HG03025 (cell line): ENCODE data around the gene CALCR.

Experiments
- ATAC-seq: cut with Tn5 transposase; IDR thresholded peaks from one replicate; pipeline ENCODE4 v1.9.1; 2021; ENCODE audit warnings: mild to moderate bottlenecking, moderate library complexity; ENCODE audit not compliant: unreplicated experiment, low FRiP score

Gene CALCR

DNA sequence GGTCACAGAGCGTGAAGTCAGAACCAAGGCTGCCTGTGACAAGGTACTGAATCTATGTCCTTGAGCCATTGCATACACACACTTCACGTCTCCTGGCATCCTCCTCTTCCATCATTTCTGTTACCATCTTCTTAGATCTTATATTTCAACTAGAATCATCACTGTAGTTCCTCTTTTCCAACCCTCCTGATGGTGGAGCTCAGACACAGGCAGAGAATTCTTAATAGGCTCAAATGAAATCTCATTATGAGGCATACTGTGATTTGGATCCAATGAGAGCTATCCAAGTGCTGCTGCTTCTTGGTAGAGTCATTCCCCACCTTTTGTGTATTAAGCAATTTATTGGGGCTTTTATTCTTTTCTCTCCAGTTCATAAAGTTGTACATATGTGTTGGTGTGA is 113.2 kb downstream of the CALCR start:
- ATAC-seq: no peak

DNA sequence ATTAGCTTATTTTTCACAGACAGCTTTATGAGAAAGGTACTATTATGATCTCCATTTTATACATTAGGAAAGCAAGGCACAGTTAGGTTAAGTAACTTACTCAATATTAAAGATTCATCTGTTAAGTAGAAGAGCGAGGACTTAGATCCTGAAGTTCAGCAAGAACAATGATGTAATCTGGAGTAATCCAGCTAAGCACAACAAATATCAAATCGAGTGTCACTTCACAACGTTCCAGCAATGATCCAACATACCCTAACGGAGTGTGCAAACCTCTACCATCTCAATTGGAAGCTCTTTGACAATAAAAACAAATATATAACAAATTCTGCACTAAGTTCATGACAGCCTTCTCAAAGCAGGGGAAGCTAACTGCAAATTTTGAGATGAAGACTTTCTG is 121.3 kb downstream of the CALCR start:
- ATAC-seq: no peak

DNA sequence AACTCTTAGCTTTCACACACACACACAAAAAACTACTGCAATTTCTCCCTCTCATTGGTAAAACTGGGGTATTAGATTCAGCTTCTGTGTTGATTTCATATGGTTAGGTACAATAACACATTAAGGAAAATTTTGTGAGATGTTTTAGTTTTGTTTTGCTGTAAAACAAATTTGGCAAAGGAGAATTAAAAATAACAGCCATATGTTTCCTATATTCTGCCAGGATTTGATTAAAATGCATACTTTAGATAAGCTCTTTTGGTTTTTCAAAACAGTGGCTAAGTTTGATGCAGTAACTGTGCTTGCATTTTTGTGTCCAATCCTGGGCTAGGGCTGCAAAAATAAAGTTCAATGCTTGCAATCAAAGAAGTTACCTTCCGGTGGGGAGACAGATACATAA is 126.3 kb downstream of the CALCR start:
- ATAC-seq: no peak

DNA sequence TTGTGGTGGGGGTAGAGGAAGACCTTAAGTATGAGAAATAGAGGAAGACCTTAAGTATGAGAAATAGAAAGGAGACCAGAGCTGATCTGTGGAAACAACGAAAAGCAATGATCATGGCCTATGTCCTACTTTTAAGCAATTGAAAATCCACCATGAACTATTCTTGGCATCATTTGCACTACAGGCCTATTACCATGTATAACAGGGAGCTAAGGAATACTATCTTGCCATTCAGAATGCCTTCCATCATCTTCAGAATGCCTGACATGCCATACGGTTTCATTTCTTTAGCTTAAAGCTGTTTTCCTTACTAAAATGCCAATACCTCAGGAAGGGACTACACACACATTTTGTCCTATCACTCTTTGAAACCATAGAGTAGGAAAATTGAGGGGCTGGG is 127.0 kb downstream of the CALCR start:
- no peak for ATAC-seq

DNA sequence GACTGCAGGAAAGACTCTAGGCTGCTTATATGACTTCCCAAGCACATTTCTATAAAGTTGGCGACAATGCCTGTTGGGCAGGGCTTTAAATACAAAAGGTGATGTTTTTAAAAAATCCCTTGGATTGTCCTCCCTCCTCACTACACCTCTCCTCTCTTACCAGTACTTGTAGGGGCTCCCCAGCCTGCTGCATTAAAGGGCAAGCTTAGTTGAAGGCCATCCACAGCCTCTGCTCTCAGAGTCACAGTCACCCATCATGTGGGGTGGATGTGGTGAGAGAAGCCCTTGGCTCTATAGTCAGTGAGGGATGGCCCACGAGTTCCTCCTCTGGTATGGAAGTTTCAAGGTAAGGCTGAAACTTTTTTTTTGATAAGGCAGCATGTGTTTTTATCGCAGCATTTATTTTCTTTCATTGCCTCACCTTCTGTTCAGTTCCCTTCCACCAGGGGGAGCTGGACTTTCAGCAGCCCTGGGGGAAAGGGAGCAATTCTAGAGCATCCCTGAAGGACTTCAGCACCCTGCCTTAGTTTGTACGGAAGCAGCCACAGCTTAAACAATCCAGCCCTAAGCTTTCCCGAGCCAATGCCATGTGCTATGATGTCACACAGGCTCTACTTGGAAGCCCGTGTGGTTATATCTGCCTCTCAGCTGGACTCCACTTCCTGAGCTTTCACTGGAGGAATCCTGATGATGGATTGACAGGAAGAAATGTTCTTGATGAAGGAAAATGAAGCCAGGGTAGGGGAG is 131.9 kb downstream of the CALCR start:
- peak; percentile 73 for ATAC-seq

DNA sequence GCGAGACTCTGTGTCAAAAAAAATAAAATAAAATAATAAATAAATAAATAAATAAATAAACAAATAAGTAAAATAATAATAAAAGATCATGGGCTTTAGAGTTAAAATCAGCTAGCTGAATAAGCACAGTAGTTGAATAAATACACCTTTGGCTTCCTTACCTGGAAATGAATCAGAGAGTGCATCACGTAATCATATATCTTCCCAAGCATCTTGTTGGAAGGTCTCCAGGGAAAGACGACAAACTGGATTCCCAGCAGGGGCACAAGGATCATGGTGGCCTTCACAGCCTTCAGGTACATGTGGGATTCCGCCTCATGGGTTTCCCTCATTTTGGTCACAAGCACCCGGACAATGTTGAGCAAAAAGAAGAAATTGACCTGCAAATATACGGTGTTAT is 138.7 kb downstream of the CALCR start:
- no peak for ATAC-seq

DNA sequence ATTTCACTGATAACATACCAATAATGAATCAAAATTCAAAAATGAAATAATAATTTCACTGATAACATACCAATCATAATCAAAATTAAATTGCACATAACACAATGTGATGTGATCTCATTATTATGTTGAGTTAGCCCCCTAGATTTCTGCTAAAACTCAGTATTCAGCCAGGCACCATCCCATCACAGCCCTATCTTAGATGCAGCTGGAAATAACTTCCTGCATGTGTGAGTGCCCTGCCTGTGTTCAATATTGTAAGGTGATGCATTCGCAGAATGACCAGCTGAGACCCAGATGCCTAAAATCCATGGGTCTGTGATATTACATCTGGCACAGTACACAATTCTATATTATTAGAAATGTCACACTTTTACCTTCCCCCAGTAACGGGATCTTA is 142.4 kb downstream of the CALCR start:
- ATAC-seq: no peak

DNA sequence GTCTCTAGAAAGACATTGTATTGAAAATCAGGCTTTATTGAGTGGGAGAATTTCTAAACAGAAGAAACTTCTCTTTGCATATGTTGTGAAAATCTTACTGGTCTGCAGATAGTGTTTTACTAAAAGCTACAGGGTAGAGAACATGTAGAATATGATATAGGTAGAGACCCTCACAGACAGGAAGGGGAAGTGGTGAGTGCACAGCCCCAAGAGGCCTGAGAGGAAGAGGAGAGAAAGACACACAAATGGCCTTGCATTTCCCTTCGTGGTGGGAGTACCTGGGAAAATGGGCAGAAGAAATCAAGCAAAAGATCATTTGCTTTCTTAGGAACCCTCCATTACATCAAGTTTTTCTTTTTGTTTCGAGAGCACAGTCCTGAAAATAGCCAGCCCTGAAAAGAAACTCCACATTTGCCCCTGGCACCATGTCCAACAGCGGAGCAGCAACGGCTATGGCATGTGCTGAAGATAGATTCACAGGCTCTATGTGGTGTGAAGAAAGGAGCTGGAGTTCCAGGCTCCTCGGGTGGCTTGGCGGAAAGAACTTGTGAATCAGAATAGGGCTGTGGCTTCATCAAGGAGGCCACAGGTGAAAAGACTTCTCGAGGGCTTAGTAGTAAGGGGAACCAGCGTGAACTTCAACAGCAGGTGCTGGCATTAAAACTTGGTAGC is 143.5 kb downstream of the CALCR start:
- ATAC-seq: no peak

DNA sequence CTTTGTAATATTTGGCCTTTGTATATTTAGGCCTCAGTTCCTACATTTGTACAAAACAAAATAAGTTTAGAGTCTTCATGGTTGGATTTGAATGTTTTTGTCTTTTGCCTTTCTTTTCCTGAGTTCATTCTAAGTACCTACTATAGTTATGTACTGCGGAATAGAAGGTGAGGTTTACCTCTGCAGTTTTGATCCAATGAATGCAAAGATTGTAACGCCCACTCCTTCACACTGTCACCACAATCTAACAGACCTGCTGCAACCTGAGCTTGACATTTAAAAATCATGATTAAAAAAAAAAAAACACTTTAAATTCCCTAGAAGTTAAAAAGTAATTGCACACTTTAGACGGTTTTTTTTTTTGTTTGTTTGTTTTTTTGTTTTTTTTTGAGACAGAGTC is 145.0 kb downstream of the CALCR start:
- ATAC-seq: no peak

DNA sequence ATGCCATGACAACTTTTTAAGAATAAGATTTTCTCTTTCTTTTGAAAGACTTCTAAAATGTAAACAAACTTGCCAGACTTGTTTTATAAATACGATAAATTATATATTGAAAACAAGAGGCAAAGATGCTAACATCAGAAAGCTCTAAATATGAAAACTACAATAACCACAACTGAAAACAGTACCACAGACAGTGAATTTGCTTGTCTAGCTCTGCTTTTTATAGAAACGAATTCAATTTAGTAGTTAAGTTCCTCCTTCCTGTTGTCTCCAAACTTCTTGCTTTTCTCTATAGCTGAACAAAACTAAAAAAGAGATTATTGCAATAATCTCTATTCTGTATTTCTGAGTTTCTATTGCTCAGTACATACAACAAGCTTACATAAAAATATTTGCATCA is 147.4 kb downstream of the CALCR start:
- ATAC-seq: no peak

DNA sequence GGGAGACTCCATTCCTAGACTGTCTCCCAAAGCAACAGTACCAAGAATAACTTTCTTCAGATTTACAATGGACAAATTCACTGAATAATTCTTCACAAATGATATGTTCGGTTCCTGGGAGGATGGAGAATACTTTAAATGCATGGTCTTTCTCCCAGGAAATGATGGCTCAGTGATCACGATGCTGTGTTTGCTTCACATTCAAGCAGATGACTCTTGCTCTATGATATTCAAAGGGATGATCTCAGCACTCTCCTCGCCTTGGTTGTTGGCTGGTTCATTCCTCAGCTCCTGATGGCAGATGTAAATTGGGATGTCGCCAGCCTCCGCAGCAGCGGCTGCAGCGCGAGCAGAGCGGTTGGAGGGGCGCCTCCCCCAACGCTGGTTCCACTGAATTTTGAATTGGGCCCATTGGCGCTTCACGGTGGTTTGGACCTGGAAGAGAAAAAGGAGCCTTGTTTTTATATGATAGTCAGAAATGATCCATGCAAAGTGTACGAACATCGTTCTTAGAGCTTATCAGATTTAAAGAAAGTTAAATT is 148.3 kb downstream of the CALCR start:
- ATAC-seq: no peak

DNA sequence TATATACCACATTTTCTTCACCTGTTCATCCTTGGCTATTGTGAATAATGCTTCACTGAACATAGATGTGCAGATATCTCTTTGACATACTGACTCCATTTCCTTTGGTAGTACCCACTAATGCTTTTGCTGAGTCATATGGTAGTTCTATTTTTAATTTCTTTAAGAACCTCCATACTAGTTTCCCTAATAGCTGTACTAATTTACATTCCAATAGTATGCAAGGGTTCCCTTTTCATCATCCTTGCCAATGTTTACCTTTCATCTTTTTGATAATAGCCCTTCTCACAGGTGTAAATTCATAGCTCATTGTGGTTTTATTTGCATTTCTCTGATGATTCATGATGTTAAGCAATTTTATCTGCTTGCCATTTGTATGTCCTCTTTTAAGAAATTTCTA is 159.9 kb downstream of the CALCR start:
- ATAC-seq: no peak

DNA sequence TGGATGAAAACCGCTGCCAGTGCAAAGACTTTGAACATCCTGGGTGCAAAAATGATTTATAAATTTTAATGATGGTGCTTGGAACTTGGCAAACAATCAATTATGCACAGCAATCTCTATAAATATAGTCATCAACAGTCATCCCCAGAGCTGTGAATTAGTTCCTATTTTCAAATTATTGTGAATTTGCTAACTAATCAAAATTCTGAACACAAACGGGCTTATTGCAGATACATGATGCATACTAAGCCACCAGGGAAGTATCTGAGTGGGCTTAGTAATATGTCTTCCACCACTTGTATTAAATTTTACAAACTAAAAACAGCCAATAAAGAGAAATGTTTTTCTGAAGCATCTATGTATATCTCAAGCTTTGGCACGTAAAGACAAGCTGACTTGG is 165.2 kb downstream of the CALCR start:
- no peak for ATAC-seq

DNA sequence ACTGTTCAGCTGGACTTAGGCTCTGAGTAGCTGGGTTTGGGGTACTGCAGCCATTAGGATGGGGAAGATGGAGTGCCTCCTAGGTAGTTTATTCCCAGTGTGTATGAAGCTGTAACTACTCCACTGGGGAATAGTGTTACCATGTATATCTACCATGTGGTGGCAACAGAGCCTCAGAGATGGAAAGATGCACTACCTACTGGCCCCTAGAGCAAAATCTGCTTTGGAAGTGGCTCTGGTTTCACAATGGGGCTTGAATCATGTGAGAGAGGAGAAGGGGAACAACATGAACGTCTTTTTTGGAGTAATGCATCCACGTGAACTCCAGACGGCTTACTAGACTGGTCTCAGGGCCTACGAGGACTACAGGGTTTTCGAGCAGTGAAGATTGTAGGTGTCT is 167.3 kb downstream of the CALCR start:
- ATAC-seq: no peak

DNA sequence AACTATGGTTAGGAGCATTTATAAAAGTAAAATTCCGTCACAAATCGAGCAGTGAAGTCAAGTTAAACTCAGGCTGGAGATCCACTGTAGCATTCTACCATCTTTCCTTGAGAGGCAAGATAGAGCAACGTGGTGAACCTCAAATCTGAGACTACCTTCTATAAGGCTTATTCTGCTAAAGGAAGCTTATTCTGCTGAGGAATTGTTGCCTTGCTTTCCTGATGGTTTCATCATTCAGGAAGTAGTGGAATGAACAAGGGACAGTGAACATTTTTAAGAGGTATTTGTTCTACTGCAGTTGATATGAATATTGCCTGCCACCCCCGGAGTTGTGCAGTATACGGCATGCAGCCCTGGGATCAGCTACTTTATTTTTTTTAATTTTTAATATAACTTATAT is 171.6 kb downstream of the CALCR start:
- no peak for ATAC-seq

DNA sequence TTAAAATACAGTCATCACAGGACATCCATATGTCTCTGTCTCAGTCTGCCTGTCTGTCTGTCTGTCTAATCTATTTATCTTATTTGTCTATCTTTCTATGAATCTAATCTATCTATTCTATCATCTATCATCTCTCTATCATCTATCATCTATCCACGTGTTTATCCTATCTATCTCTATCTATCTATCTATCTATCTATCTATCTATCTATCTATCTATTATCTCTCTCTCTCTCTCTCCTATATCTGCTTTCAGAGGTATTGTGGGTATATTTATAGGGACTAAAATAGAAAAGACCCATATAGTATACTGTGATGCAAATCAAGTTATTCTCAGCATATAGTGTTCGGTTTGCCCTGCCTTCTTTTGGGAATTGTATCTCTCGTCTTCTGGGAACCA is 174.9 kb downstream of the CALCR start:
- ATAC-seq: no peak

DNA sequence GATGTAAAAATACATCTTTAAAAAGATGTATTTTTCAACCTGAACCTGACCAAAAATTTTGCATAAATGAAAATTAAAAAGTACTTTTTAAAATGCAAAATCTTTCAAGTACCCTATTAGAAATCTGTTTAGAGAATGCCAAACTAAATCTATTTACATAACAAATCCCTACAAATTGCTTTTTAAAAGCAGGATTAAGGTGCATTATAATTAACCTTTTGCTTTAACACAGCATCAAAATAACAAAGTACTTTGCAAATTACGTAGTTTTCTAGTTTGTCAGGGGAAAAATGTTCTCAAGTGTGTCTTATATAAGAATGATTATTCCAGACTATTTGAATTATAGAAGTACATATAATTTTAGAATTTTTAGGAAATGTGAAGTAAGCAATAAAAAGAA is 181.5 kb downstream of the CALCR start:
- no peak for ATAC-seq

DNA sequence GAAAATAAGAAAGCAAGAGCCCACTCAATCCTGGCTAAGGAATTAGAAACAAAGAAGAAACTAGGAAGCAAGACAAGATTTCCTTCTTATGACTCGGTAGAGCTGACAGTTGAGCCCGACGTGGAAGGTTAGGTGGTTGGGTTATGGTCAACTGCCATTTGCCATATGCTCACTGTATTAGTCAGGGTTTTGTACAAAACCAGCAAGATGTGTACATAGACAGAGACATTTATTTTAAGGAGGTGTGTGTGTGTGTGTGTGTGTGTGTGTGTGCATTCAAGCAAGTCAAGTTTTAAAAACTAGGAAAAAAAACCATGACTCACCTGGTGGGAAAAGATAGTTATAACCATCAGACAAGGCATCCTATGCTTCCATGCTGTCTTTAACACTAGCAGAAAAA is 183.9 kb downstream of the CALCR start:
- ATAC-seq: no peak

DNA sequence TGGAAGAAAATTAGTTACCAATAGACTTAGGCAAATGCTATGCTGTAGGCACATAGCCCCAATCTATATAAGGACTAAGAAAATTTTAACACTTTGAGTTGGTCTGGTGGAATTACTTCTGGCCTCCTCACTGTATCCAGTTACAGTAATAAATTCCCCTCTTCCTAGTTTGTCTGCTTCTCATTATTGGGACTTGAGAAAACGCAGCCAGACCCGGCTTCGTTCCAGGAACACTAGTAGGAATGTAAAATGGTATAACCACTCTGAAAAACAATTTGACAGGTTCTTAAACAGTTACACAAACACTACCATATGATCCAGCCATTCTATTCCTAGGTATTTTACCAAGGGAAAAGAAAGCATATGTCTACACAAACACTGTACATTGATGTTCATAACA is 192.2 kb downstream of the CALCR start:
- ATAC-seq: no peak

DNA sequence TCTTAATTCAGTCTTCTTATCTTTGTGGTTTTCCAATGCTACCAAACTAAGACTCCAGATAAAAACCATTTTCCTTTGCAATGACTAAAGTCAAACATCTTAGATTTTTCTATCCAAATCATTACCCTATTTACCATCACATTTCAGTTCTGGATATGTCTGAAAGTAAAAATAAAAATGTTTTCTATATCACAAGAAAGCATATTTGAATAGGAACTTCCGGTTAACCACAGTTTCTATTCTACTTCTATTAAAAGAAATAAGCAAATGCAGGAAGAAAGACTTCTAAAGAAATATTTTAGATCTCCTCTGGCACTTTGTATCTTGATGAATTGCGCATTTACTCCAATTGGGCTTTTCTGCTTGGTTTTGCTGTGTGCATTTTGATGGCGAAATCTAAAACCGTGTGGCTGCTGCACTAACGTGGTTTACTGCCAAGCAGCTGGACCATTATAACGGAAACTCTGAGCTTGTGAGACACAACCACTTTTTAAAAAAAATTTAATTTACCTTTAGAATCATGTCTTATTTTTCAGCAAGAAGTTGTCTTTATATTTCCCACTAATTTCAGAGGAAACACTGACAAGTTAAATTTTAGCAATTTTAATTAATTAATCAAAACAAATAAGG is 196.3 kb downstream of the CALCR start:
- ATAC-seq: peak; percentile 63

DNA sequence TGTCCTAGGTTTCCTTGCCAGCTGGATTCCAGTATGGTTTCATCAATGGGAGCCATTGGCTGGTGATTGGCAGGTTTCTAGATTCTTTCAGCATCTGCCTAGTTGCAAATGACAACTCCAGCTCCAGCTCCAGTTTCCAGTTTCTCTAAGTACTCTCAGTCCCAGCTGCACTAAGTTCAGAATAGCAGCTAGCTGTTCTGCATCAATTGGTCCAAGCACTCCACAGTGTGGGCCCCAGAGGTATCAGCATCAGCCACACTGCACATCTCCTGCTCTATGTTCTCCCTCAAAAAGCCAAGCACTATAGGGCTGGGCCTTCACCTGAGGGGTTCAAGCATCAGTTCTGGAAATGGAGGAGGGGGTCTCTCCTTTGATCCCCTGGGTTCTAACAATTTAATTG is 198.9 kb downstream of the CALCR start:
- peak; percentile 41 for ATAC-seq
